ENCODE measurements around the gene CPS1.

Gene CPS1

GRCh38 chr2:210681491-210681890 is 125.1 kb downstream of the CPS1 start:
- no peak for DNase-seq (ENCODE audit: low read depth)

GRCh38 chr2:210686401-210686800 is 130.0 kb downstream of the CPS1 start:
- no peak for DNase-seq (ENCODE audit: low read depth)

- no peak for DNase-seq (ENCODE audit: low read depth)
Measured at GRCh38 chr2:210687786-210688470, 131.5 kb downstream of the CPS1 start.

- DNase-seq (ENCODE audit: low read depth), result no peak
Measured at GRCh38 chr2:210707900-210708299, 151.5 kb downstream of the CPS1 start.

GRCh38 chr2:210713122-210713521 is 156.7 kb downstream of the CPS1 start:
- DNase-seq (ENCODE audit: low read depth), result no peak

GRCh38 chr2:210715560-210716082 is 159.2 kb downstream of the CPS1 start:
- no peak for DNase-seq (ENCODE audit: low read depth)

GRCh38 chr2:210718503-210718902 is 162.1 kb downstream of the CPS1 start:
- no peak for DNase-seq (ENCODE audit: low read depth)

- no peak for DNase-seq (ENCODE audit: low read depth)
Measured at GRCh38 chr2:210722092-210722491, 165.7 kb downstream of the CPS1 start.

GRCh38 chr2:210727549-210727948 is 171.2 kb downstream of the CPS1 start:
- DNase-seq (ENCODE audit: low read depth), result no peak
